ENCODE data around the gene SCAMP3.
"Not testable (repeated sequence)": the region's sequence is repeated elsewhere in the genome, so short reads cannot be mapped to it uniquely, and the experiment has no call there.

The SCAMP3 gene

GRCh38 chr1:155254228-155254713 lies 7.9 kb downstream of the SCAMP3 start:
- no peak for DNase-seq

- no peak for DNase-seq
Observed at GRCh38 chr1:155253797-155254196, 8.4 kb downstream of the SCAMP3 start.

GRCh38 chr1:155253208-155253607 lies 9.0 kb downstream of the SCAMP3 start:
- no peak for DNase-seq

GRCh38 chr1:155251566-155251965 lies 10.6 kb downstream of the SCAMP3 start:
- no peak for DNase-seq

- DNase-seq: peak; percentile 92
Observed at GRCh38 chr1:155250633-155251449, 11.3 kb downstream of the SCAMP3 start.

GRCh38 chr1:155250246-155250632 lies 11.9 kb downstream of the SCAMP3 start:
- no peak for DNase-seq

GRCh38 chr1:155247667-155248553 lies 14.2 kb downstream of the SCAMP3 start:
- DNase-seq: no peak

- DNase-seq: not testable (repeated sequence)
Observed at GRCh38 chr1:155246796-155247195, 15.4 kb downstream of the SCAMP3 start.

- DNase-seq: no peak
Observed at GRCh38 chr1:155245163-155245524, 17.0 kb downstream of the SCAMP3 start.

- peak; percentile 98 for DNase-seq
Observed at GRCh38 chr1:155244368-155245162, 17.6 kb downstream of the SCAMP3 start.

GRCh38 chr1:155242805-155243358 lies 19.3 kb downstream of the SCAMP3 start:
- no peak for DNase-seq

- no peak for DNase-seq
Observed at GRCh38 chr1:155241841-155242264, 20.3 kb downstream of the SCAMP3 start.

- DNase-seq: peak; percentile 77
Observed at GRCh38 chr1:155241069-155241679, 21.0 kb downstream of the SCAMP3 start.

GRCh38 chr1:155236451-155236850 lies 25.7 kb downstream of the SCAMP3 start:
- no peak for DNase-seq

- not testable (repeated sequence) for DNase-seq
Observed at GRCh38 chr1:155235375-155235774, 26.8 kb downstream of the SCAMP3 start.

- DNase-seq: not testable (repeated sequence)
Observed at GRCh38 chr1:155233502-155233901, 28.7 kb downstream of the SCAMP3 start.

GRCh38 chr1:155232001-155232978 lies 29.9 kb downstream of the SCAMP3 start:
- DNase-seq: not testable (repeated sequence)

GRCh38 chr1:155231302-155231701 lies 30.9 kb downstream of the SCAMP3 start:
- DNase-seq: not testable (repeated sequence)

GRCh38 chr1:155228096-155228427 lies 34.1 kb downstream of the SCAMP3 start:
- DNase-seq: no peak

GRCh38 chr1:155227261-155228095 lies 34.7 kb downstream of the SCAMP3 start:
- DNase-seq: peak; percentile 99

Data from NCI-H1105 (cell line).